Left colon (tissue), 2 donors: ENCODE measurements around the gene DEFB132. TPM values are rescaled to one million over a fixed set of nuclear protein-coding genes. Genes with fewer than 3 reads are reported as not detected.
A peak's percentile ranks its signal among the peaks of the same experiment; 100 is the strongest.
"Not testable (repeated sequence)": the region's sequence is repeated elsewhere in the genome, so short reads cannot be mapped to it uniquely, and the experiment has no call there.

Experiments
- ATAC-seq: fragments of 200-7000 bp; cut with Tn5 transposase; one replicate; pipeline ENCODE4 v1.9.1; 2020; ENCODE audit warnings: mild to moderate bottlenecking, moderate library complexity
- DNase-seq, 2 donors: peaks; one replicate each; pipeline ENCODE4 v3.0.0-alpha.2; 2020
- intact Hi-C, 2 donors: fragments of 100-400 bp; cut with DNase I in 1 of 2; cut with micrococcal nuclease in 1 of 2; formaldehyde crosslinking; loops; one replicate each; pipeline versions ENCODE4 v1.11.2 to v1.14.0; 2022; cut with DNase I, micrococcal nuclease
- long read RNA-seq: library from polyadenylated mRNA; unstranded; transcript quantifications from one replicate; pipeline ENCODE4 v2.0.0, GENCODE V29; 2021
- total RNA-seq, 2 donors: library from RNA; stranded (reverse); fragmentation: NEBNext Ultra II Directional; extraction: Animal tissue kit (Norgen Biotek cat#: 25700); gene quantifications; one replicate each; pipeline ENCODE4 v1.2.1, GENCODE V29; 2021
- donor health status: DM: no; HTN: no; CAD: no.
- donor health status: DM: yes; HTN: yes; CAD: no.

DEFB132 gene
- not detected for total RNA-seq
- long read RNA-seq: 0 reads

- no peak for ATAC-seq
- DNase-seq: no peak
- intact Hi-C loops: no loop called here
These were observed at the start of gene DEFB132 for GRCh38 chr20:257419-257818. TSS of gene DEFB132 (plus strand) at chr20:257724. CDS start at chr20:257779, 55 bp downstream.

GRCh38 chr20:208942-209566 is 48.5 kb upstream of the DEFB132 start:
- ATAC-seq (peak; percentile 83), DNase-seq (no peak)
- intact Hi-C loops: no loop called here

- intact Hi-C loops: no loop called here
- ATAC-seq (no peak), DNase-seq (no peak)
These were observed 46.6 kb upstream of the DEFB132 start for GRCh38 chr20:210809-211502.

GRCh38 chr20:214383-214782 is 43.1 kb upstream of the DEFB132 start:
- ATAC-seq: no peak
- DNase-seq: no peak
- intact Hi-C loops: no loop called here

GRCh38 chr20:215796-216195 is 41.7 kb upstream of the DEFB132 start:
- ATAC-seq: no peak
- intact Hi-C loops: no loop called here
- no peak for DNase-seq

DNA sequence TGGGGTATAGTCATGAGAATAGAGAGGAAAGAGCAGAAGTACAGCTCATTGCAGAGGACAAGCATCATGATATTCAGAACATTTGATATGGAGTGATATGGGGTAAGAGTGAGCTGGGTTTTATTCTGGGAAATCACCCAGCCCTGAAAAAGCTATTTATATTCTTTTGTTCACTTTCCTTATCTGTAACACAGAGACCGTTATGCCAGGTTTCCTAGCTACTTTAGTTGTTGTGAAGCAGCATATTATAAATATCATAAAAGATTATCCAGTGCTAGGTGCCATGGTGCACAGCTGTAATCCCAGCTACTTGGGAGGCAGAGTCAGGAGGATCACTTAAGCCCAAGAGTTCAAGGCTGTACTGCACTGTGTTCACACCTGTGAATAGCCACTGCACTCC is 40.3 kb upstream of the DEFB132 start:
- DNase-seq: no peak
- intact Hi-C loops: no loop called here
- no peak for ATAC-seq

DNA sequence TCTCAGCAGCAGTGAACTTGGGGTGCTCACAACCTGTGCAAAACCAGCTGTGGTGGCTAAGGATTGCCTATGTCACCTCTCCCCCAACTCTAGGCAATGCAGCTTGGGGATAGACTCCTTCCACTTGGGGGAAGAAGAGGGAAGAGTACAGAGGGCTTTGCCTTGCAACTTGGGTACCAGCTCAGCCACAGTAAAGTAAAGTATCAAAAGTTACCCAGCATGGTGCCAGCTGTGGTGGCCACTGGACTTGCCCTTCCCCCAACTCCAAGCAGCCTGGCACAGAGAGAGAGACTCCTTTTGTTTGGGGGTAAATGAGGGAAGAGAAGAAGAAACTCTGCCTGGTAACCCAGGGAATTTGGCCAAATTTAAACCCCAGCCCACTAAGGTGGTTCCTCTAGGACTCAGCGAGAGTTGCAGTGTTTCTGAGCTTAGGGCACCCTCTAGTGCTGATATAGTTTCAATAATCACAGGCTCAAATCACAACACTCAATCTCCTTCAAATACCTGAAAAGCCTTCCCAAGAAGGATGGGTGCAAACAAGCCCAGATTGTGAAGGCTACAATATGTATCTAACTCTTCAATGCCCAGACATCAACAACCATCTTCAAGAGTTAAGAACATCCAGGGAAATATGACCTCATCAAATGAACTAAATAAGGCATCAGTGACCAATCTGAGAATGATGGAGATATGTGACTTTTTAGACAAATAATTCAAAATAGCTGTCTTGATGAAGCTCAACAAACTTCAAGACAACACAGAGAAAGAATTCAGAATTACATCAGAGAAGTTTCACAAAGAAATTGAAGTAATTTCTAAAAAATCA is 38.0 kb upstream of the DEFB132 start:
- DNase-seq (no peak), ATAC-seq (no peak)
- intact Hi-C loops: no loop called here

- intact Hi-C loops: no loop called here
- DNase-seq (no peak), ATAC-seq (no peak)
These were observed 36.2 kb upstream of the DEFB132 start for GRCh38 chr20:221258-221830.

GRCh38 chr20:225879-226278 is 31.6 kb upstream of the DEFB132 start:
- intact Hi-C loops, DNase-seq, ATAC-seq: not testable (repeated sequence)

- ATAC-seq (no peak), DNase-seq (no peak)
- intact Hi-C loops: no loop called here
These were observed 30.6 kb upstream of the DEFB132 start, which contains the start of gene DEFB129 for GRCh38 chr20:226958-227357. TSS of gene DEFB129 (plus strand) at chr20:227258. CDS start at chr20:227289, 31 bp downstream.

DNA sequence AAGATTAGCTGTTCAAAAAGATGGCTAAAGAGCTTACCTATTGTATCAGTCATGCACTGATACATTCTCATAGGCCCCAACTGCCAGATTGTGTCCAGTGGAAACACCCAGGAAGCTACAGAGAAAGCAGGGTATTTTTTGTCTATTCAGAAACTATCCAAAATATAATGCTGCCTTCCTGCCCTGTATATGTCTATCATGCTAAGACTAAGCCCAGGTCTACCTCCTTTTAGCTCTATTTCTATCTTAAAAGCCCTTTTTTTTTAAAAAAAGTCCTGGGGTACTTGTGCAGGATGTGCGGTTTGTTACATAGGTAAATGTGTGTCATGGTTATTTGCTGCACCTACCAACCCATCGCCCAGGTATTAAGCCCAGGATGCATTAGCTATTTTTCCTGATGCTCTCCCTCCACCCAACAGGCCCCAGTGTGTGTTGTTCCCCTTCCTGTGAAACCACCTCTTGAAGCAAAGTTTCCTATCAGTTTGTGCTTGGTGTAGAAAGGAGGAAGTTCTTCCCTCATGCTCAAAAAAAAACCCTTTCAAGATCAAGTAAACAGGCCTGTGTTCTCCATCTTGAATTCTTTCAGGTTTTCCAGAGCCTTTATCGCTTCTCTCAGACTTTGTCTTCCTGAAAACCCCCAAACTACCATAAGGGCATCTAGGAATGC is 30.0 kb upstream of the DEFB132 start:
- no peak for DNase-seq
- no peak for ATAC-seq
- intact Hi-C loops: no loop called here

DNA sequence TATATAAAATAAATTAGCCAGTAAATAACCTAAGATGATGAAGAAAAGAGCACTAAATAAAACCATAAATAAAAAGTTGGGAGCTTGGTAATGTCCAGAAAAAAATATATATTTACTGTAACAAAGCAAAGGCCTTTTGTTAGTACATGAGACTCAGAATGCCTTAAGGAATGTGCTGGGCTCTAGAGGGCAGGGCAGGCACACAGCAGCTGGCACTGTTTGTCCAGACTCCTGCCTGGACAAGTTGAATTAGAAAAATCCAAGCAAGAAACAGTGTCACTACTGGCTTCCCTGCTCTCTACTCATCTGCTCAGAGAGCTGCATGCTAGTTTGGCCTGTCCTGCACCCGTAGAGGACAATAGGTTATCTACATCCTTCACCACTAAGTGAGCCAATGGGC is 21.6 kb upstream of the DEFB132 start:
- ATAC-seq (no peak), DNase-seq (no peak)
- intact Hi-C loops: no loop called here

DNA sequence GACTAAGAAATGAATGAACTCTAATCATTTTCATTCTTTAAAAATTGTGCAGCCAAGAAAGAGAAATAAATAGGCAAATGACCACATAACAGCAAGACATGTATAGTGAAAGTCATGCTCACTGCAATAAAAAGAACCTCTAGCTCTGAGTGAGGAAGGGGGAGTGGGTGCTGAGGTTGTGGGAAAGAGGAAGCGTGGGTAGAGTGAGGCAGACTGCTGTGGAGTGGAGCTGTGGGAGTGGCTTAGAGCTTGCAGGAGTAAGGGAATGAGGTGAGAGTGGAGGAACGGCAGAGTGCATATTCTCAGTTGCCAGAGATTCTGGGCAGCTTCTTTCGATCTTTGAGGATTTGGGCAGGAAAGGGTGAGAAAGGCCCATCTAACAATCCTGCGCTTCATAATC is 20.0 kb upstream of the DEFB132 start:
- intact Hi-C loops: no loop called here
- ATAC-seq: no peak
- peak in 1 of 2 donors; percentile 32 for DNase-seq

GRCh38 chr20:237929-238328 is 19.6 kb upstream of the DEFB132 start:
- DNase-seq: no peak
- intact Hi-C loops: no loop called here
- ATAC-seq: no peak

DNA sequence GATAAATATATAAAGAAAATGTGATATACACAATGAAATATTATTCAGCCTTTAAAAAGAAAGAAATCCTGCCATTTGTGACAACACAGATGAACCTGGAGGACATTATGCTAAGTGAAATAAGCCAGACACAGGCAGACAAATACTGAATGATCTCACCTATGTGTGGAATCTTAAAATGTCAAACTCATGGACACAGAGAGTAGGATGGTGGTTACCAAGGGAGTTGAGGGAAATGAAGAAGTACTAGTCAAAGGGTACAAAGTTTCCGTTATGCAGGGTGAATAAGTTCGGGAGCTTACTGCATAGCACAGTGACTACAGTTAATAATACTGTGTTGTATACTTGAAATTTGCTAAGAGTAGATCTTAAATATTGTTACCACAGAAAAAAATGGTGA is 14.6 kb upstream of the DEFB132 start:
- intact Hi-C loops: no loop called here
- no peak for DNase-seq
- ATAC-seq: no peak

DNA sequence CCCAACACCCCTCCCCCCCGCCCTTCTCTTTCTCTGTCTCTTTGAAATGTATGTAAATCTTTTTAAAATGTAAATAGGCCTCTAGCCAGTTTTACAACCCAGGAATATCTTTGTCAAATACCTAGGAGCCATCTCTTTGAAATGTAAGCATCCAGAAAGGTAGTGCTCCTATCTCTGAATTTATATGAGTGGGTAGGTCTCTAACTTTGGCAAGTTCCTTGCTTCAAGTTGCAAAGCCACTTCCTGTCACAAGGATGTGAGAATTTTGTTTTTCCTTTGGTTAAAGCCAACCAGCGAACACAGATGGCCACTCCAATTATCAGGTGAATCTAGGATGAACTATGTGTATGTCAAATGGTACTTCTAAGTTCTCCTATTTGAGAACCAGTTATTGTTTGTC is 6.2 kb upstream of the DEFB132 start:
- DNase-seq (no peak), ATAC-seq (no peak)
- intact Hi-C loops: no loop called here

- intact Hi-C loops: no loop called here
- no peak for DNase-seq
These were observed 4.7 kb upstream of the DEFB132 start for GRCh38 chr20:252801-253200.

GRCh38 chr20:253447-253846 is 4.1 kb upstream of the DEFB132 start:
- intact Hi-C loops, DNase-seq, ATAC-seq: not testable (repeated sequence)

More at GRCh38 chr20:252801-253200, 4.7 kb upstream of the DEFB132 start:
- no peak for ATAC-seq

GRCh38 chr20:258269-258858 is 840 bp downstream of the DEFB132 start:
- DNase-seq (no peak), ATAC-seq (no peak)
- intact Hi-C loops: no loop called here
